Measurements from ENCODE around the gene CASP2.

The CASP2 gene

GRCh38 chr7:143250199-143250598, 38.0 kb upstream of the CASP2 start:
- Histone ChIP-seq H3K9me3 (ENCODE audit: control insufficient read depth, low read length) (peaks cover 11% of the 10 kb centered on the region), H3K4me3 (ENCODE audit: extremely low read depth, insufficient read depth, low read length, poor library complexity, severe bottlenecking) (no peak overlapping the region), H3K27ac (ENCODE audit: low read depth, low read length, severe bottlenecking) (no peak overlapping the region), H3K4me1 (ENCODE audit: control insufficient read depth, insufficient read depth, low read length, poor library complexity, severe bottlenecking) (no peaks in the 10 kb centered on the region), H3K36me3 (ENCODE audit: control insufficient read depth, insufficient read depth, low read length) (no peaks in the 10 kb centered on the region)

GRCh38 chr7:143250822-143251221, 37.3 kb upstream of the CASP2 start:
- Histone ChIP-seq H3K27ac (ENCODE audit: low read depth, low read length, severe bottlenecking) (no peak overlapping the region), H3K36me3 (ENCODE audit: control insufficient read depth, insufficient read depth, low read length) (no peaks in the 10 kb centered on the region), H3K9me3 (ENCODE audit: control insufficient read depth, low read length) (peaks cover 11% of the 10 kb centered on the region), H3K4me3 (ENCODE audit: extremely low read depth, insufficient read depth, low read length, poor library complexity, severe bottlenecking) (no peak overlapping the region), H3K4me1 (ENCODE audit: control insufficient read depth, insufficient read depth, low read length, poor library complexity, severe bottlenecking) (no peaks in the 10 kb centered on the region)
- no CpG with 5 or more reads among the region's 1 CpG for WGBS, 2 experiments (ENCODE audit: insufficient coverage in 2 of 2)

- no CpG with 5 or more reads among the region's 2 CpGs for WGBS, 2 experiments (ENCODE audit: insufficient coverage in 2 of 2)
- no peaks in the 10 kb centered on the region for H3K36me3 ChIP-seq (ENCODE audit: control insufficient read depth, insufficient read depth, low read length)
- no peaks in the 10 kb centered on the region for H3K4me1 ChIP-seq (ENCODE audit: control insufficient read depth, insufficient read depth, low read length, poor library complexity, severe bottlenecking)
- no peak overlapping the region for H3K4me3 ChIP-seq (ENCODE audit: extremely low read depth, insufficient read depth, low read length, poor library complexity, severe bottlenecking)
- no peak overlapping the region for H3K27ac ChIP-seq (ENCODE audit: low read depth, low read length, severe bottlenecking)
- peaks cover 11% of the 10 kb centered on the region for H3K9me3 ChIP-seq (ENCODE audit: control insufficient read depth, low read length)
These were observed 36.1 kb upstream of the CASP2 start for GRCh38 chr7:143252006-143252405.

GRCh38 chr7:143255564-143255963, 32.6 kb upstream of the CASP2 start:
- Histone ChIP-seq H3K9me3 (ENCODE audit: control insufficient read depth, low read length) (peaks cover 11% of the 10 kb centered on the region), H3K27ac (ENCODE audit: low read depth, low read length, severe bottlenecking) (no peak overlapping the region), H3K36me3 (ENCODE audit: control insufficient read depth, insufficient read depth, low read length) (no peaks in the 10 kb centered on the region), H3K4me3 (ENCODE audit: extremely low read depth, insufficient read depth, low read length, poor library complexity, severe bottlenecking) (no peak overlapping the region), H3K4me1 (ENCODE audit: control insufficient read depth, insufficient read depth, low read length, poor library complexity, severe bottlenecking) (no peaks in the 10 kb centered on the region)
- WGBS, 2 experiments (ENCODE audit: insufficient coverage in 2 of 2): no CpG with 5 or more reads among the region's 3 CpGs

GRCh38 chr7:143256325-143256724, 31.8 kb upstream of the CASP2 start:
- peaks cover 11% of the 10 kb centered on the region for H3K9me3 ChIP-seq (ENCODE audit: control insufficient read depth, low read length)
- H3K4me3 ChIP-seq (ENCODE audit: extremely low read depth, insufficient read depth, low read length, poor library complexity, severe bottlenecking): no peak overlapping the region
- no peak overlapping the region for H3K27ac ChIP-seq (ENCODE audit: low read depth, low read length, severe bottlenecking)
- H3K36me3 ChIP-seq (ENCODE audit: control insufficient read depth, insufficient read depth, low read length): no peaks in the 10 kb centered on the region
- no peaks in the 10 kb centered on the region for H3K4me1 ChIP-seq (ENCODE audit: control insufficient read depth, insufficient read depth, low read length, poor library complexity, severe bottlenecking)
- 75 to 78% methylated on average over 1 to 2 of the region's 3 CpGs for WGBS, 2 experiments (ENCODE audit: insufficient coverage in 2 of 2)

- H3K9me3 ChIP-seq (ENCODE audit: control insufficient read depth, low read length): peaks cover 11% of the 10 kb centered on the region
- WGBS, 2 experiments (ENCODE audit: insufficient coverage in 2 of 2): 91 to 95% methylated on average over 4 of the region's 4 CpGs
These were observed 31.2 kb upstream of the CASP2 start for GRCh38 chr7:143256932-143257331.

GRCh38 chr7:143257501-143257900, 30.6 kb upstream of the CASP2 start:
- Histone ChIP-seq H3K27ac (ENCODE audit: low read depth, low read length, severe bottlenecking) (no peak overlapping the region), H3K4me3 (ENCODE audit: extremely low read depth, insufficient read depth, low read length, poor library complexity, severe bottlenecking) (no peak overlapping the region), H3K36me3 (ENCODE audit: control insufficient read depth, insufficient read depth, low read length) (no peaks in the 10 kb centered on the region), H3K4me1 (ENCODE audit: control insufficient read depth, insufficient read depth, low read length, poor library complexity, severe bottlenecking) (no peaks in the 10 kb centered on the region), H3K9me3 (ENCODE audit: control insufficient read depth, low read length) (peaks cover 11% of the 10 kb centered on the region)
- 60 to 97% methylated on average over 1 to 3 of the region's 5 CpGs for WGBS, 2 experiments (ENCODE audit: insufficient coverage in 2 of 2)

More at GRCh38 chr7:143256932-143257331, 31.2 kb upstream of the CASP2 start:
- Histone ChIP-seq H3K4me1 (ENCODE audit: control insufficient read depth, insufficient read depth, low read length, poor library complexity, severe bottlenecking) (no peaks in the 10 kb centered on the region), H3K4me3 (ENCODE audit: extremely low read depth, insufficient read depth, low read length, poor library complexity, severe bottlenecking) (no peak overlapping the region), H3K27ac (ENCODE audit: low read depth, low read length, severe bottlenecking) (no peak overlapping the region), H3K36me3 (ENCODE audit: control insufficient read depth, insufficient read depth, low read length) (no peaks in the 10 kb centered on the region)

- WGBS, 2 experiments (ENCODE audit: insufficient coverage in 2 of 2): 44 to 89% methylated on average over 1 to 2 of the region's 2 CpGs
- Histone ChIP-seq H3K4me3 (ENCODE audit: extremely low read depth, insufficient read depth, low read length, poor library complexity, severe bottlenecking) (no peak overlapping the region), H3K27ac (ENCODE audit: low read depth, low read length, severe bottlenecking) (no peak overlapping the region), H3K9me3 (ENCODE audit: control insufficient read depth, low read length) (peaks cover 5% of the 10 kb centered on the region), H3K36me3 (ENCODE audit: control insufficient read depth, insufficient read depth, low read length) (no peaks in the 10 kb centered on the region), H3K4me1 (ENCODE audit: control insufficient read depth, insufficient read depth, low read length, poor library complexity, severe bottlenecking) (no peaks in the 10 kb centered on the region)
These were observed 29.3 kb upstream of the CASP2 start for GRCh38 chr7:143258831-143259230.

- Histone ChIP-seq H3K36me3 (ENCODE audit: control insufficient read depth, insufficient read depth, low read length) (no peaks in the 10 kb centered on the region), H3K4me3 (ENCODE audit: extremely low read depth, insufficient read depth, low read length, poor library complexity, severe bottlenecking) (no peak overlapping the region), H3K27ac (ENCODE audit: low read depth, low read length, severe bottlenecking) (no peak overlapping the region), H3K9me3 (ENCODE audit: control insufficient read depth, low read length) (no peaks in the 10 kb centered on the region), H3K4me1 (ENCODE audit: control insufficient read depth, insufficient read depth, low read length, poor library complexity, severe bottlenecking) (no peaks in the 10 kb centered on the region)
- 100% methylated on average over 1 of the region's 2 CpGs; no CpG with 5 or more reads in 1 of the 2 experiments for WGBS, 2 experiments (ENCODE audit: insufficient coverage in 2 of 2)
These were observed 28.4 kb upstream of the CASP2 start for GRCh38 chr7:143259765-143260164.

GRCh38 chr7:143261901-143262300, 26.2 kb upstream of the CASP2 start:
- Histone ChIP-seq H3K36me3 (ENCODE audit: control insufficient read depth, insufficient read depth, low read length) (peaks cover 9% of the 10 kb centered on the region), H3K27ac (ENCODE audit: low read depth, low read length, severe bottlenecking) (no peak overlapping the region), H3K9me3 (ENCODE audit: control insufficient read depth, low read length) (no peaks in the 10 kb centered on the region), H3K4me1 (ENCODE audit: control insufficient read depth, insufficient read depth, low read length, poor library complexity, severe bottlenecking) (no peaks in the 10 kb centered on the region), H3K4me3 (ENCODE audit: extremely low read depth, insufficient read depth, low read length, poor library complexity, severe bottlenecking) (no peak overlapping the region)
- no CpG with 5 or more reads among the region's 1 CpG for WGBS, 2 experiments (ENCODE audit: insufficient coverage in 2 of 2)

GRCh38 chr7:143263266-143264195, 24.6 kb upstream of the CASP2 start, which contains the start of gene GSTK1:
GSTK1 (plus strand) TSS chr7:143263441; CDS start chr7:143263514, 73 bp downstream.
- H3K4me1 ChIP-seq (ENCODE audit: control insufficient read depth, insufficient read depth, low read length, poor library complexity, severe bottlenecking): no peaks in the 10 kb centered on the region
- H3K27ac ChIP-seq (ENCODE audit: low read depth, low read length, severe bottlenecking): peak within 1 kb of the TSS; percentile 36
- WGBS, 2 experiments (ENCODE audit: insufficient coverage in 2 of 2): 7 to 11% methylated on average over 36 to 39 of the region's 48 CpGs

More at GRCh38 chr7:143263266-143264195, 24.6 kb upstream of the CASP2 start, which contains the start of gene GSTK1:
- H3K4me3 ChIP-seq (ENCODE audit: extremely low read depth, insufficient read depth, low read length, poor library complexity, severe bottlenecking): peak within 1 kb of the TSS; percentile 65
- H3K9me3 ChIP-seq (ENCODE audit: control insufficient read depth, low read length): no peaks in the 10 kb centered on the region
- H3K36me3 ChIP-seq (ENCODE audit: control insufficient read depth, insufficient read depth, low read length): peaks cover 25% of the 10 kb centered on the region

Measured in mesodermal cell (in vitro differentiated cells).